H54 (cell line): ENCODE results near the gene TMPRSS12.
"Not testable (repeated sequence)": the region's sequence is repeated elsewhere in the genome, so short reads cannot be mapped to it uniquely, and the experiment has no call there.

ENCODE experiments used
- DNase-seq: peaks from one replicate; pipeline ENCODE4 v3.0.0; 2011; ENCODE audit warnings: low spot score, mixed read lengths; ENCODE audit not compliant: insufficient read length
- FAIRE-seq: peaks from 3 replicates; lab custom pipeline; 2011; peaks lifted over from hg19 to GRCh38; lab: Jason Lieb, UNC
- POLR2A ChIP-seq: IDR thresholded peaks from 2 replicates; pipeline ENCODE4 v1.6.1; 2011; ENCODE audit warnings: low read depth, mild to moderate bottlenecking, low read length

TMPRSS12 gene, protein sequence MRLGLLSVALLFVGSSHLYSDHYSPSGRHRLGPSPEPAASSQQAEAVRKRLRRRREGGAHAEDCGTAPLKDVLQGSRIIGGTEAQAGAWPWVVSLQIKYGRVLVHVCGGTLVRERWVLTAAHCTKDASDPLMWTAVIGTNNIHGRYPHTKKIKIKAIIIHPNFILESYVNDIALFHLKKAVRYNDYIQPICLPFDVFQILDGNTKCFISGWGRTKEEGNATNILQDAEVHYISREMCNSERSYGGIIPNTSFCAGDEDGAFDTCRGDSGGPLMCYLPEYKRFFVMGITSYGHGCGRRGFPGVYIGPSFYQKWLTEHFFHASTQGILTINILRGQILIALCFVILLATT

DNA sequence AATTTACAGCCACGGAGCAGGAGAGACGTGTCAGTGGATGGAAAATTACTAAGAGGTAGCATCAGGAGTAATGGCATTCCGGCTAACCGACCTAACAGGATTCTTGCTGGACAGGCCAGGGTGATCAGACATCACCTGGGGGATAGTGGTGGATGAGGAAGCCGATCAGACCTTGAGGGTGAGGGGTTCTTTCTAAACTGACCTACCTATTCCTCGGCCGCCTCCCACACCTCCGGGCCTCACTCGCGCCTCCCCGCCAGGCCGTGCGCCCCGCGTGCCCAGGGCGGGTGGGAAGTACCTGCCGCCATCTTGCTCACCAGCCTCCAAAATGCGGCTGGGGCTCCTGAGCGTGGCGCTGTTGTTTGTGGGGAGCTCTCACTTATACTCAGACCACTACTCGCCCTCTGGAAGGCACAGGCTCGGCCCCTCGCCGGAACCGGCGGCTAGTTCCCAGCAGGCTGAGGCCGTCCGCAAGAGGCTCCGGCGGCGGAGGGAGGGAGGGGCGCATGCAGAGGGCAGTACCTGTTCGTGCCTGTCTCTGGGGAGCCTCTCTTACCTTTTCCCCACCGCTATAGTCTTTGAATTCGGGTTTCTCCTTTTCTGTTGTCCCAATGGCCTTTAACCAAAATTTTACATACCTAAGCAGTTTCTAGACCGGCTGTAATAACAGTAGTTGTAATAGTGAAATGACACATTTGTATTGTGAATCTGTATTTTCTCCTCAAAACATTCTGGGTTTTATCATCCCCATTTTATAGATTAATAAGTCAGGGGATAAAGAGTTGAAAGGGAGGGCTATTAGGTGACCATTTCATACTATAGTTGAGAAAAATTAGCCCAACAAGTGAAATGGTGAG, at the start of gene TMPRSS12:
TSS of gene TMPRSS12 (plus strand) at position 290 of the 857 bp plus-strand sequence. CDS start at position 329, 39 bp downstream.
- TF ChIP-seq POLR2A = no peak
- DNase-seq (no peak), FAIRE-seq (no peak)

DNA sequence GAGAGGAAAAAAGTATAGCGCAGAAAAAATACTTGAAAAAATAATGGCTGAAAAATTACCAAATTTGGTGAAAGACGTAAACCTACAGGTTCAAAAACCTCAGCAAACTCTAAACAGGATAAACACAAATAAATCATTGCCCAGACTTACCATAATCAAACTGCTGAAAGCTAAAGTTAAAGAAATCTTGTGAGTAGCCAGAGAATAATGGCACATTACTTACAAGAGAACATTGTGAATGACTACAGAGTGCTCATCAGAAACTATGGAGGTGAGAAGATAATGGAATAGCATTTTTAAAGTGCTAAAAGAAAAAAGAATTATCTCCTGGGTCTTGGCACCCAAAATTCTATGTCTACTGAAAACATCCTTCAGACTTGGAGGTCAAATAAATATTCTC, 42.8 kb upstream of the TMPRSS12 start:
- no peak for TF ChIP-seq POLR2A
- peak; percentile 15 for FAIRE-seq
- DNase-seq = no peak

DNA sequence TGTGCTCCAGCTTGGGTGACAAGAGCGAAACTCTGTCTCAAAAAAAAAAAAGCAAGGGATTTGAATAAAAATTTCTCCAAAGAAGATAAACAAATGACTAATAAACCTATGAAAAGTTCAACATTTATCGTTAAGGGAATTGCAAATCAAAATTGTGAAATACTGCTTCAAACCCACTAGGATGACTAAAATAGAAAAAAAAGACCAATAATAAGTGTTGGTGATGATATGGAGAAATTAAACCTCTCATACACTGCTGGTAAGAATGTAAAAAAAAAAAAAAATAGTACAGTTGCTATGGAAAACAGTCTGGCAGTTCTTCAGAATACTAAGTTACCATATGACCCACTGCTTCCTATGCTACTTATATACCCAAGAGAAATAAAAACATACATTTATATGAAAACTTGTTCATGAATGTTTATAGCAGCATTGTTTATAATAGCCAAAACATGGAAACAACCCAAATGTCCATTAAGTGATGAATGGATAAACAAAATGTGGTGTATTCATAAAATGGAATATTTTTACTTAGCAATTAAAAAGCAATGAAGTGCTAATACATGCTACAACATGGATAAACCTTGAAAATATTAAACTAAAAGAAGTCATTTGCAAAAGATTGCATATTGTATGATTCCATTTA, 39.4 kb upstream of the TMPRSS12 start:
- FAIRE-seq = no peak
- TF ChIP-seq POLR2A = no peak
- DNase-seq = no peak

DNA sequence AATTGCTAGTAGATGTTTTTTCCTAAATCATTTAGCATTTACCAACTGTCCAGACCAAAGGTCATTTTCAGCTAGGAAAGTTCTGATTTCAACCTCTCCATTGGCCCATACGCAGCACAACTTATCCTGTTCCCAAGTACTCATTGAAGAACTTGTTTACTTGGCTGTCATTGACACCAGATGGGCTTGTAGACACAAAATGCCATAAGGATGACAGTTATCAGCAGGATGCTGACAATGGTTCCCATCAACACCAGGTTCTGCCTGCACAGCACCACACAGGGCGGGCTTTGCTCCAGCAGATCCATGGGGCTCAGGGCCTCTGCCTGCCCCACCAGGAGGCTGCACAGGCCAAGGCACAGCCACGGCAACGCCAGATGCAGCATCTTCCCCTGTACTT, 36.5 kb upstream of the TMPRSS12 start:
- no peak for TF ChIP-seq POLR2A
- DNase-seq = no peak
- no peak for FAIRE-seq

DNA sequence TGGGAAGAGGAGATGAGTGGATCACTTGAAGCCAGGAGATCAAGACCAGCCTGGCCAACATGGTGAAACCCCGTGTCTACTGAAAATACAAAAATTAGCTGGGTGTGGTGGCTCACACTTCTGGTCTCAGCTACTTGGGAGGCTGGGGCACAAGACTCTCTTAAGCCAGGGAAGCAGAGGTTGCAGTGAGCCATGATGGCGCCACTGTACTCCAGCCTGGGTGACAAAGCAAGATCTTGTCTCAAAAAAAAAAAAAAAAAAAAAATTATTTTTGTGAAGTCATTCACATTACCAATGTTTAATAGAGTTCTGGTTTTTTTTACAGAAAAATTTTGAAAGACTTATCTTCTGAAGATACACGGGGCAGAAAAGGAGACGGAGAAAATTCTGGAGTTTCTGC, 33.6 kb upstream of the TMPRSS12 start:
- FAIRE-seq = not testable (repeated sequence)

DNA sequence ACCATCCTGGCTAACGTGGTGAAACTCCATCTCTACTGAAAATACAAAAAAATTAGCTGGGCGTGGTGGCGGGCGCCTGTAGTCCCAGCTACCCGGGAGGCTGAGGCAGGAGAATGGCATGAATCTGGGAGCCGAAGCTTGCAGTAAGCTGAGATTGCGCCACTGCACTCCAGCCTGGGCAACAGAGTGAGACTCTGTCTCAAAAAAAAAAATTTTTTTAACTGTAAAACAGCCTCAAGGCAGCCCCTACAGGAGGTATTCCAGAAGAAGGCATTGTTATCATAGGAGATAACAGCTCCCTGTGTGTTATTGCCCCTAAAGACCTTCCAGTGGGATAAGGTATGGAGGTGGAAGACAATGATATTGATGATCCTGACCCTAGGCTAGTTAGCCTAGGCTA, 27.8 kb upstream of the TMPRSS12 start:
- not testable (repeated sequence) for FAIRE-seq, DNase-seq

More for the DNA sequence above, 33.6 kb upstream of the TMPRSS12 start:
- not testable (repeated sequence) for DNase-seq

DNA sequence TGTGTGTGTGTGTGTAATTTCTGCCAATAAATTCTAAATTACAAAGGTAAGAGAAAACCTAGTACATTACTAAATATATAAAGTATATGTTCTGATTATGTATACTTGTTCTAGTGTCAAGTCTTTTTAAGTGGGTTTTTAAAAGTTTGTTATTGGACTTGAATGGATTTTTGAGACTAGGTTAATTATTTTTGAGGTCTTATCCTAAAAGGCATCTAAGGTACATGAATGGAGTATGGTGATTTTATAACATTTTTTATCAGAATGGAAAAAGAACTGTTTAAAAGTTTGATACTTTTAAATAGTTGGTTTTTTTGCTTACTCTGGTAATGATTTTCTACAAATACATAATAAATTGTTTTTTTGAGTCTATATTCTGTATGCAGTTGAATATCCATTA, 22.5 kb upstream of the TMPRSS12 start:
- FAIRE-seq (no peak), DNase-seq (no peak)
- no peak for TF ChIP-seq POLR2A

DNA sequence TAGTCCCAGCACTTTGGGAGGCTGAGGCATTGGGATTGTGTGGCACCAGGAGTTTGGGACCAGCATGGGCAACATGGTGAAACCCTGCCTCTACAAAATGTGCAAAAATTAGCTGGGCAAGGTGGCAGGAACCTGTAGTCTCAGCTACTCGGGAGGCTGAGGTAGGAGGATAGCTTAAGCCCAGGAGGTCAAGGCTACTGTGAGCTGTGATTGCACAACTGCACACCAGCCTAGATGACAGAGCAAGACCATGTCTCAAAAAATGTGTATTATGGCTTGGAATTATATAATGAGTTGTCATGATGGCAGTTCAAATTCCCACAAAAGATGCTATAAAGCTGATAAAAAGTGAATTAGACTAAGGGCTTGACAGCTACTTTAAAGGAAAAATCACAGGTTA, 20.6 kb upstream of the TMPRSS12 start:
- DNase-seq (no peak), FAIRE-seq (no peak)
- no peak for TF ChIP-seq POLR2A

DNA sequence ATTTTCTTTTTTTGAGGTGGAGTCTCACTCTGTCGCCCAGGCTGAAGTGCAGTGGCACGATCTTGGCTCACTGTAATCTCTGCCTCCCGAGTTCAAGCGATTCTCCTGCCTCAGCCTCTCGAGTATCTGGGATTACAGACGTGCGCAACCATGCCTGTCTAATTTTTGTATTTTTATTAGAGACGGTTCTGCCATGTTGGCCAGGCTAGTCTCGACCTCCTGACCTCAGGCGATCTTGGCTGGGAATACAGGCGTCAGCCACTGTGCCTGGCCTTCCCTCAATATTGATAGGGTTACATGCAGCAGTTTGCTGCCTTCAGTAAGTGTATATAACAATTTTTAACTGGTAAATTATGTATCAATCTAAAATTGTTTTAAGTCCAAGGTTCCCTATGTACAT, 19.0 kb upstream of the TMPRSS12 start:
- not testable (repeated sequence) for DNase-seq, FAIRE-seq

DNA sequence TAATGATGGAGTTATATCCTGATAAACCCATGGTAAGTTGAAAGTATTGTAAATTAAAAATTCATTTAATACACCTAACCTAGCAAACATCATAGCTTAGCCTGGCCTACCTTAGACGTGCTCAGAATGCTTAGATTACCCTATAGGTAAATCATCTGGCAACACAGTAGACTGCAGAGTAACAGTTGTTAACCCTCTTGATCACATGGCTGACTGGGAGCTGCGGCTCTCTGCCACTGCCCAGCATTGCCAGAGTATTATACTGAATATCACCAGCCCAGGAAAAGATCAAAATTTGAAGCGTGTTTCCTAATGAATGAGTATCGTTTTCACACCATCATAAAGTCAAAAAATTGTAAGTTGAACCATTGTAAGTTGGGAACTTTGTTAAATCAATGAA, 17.8 kb upstream of the TMPRSS12 start:
- FAIRE-seq (no peak), DNase-seq (no peak)
- TF ChIP-seq POLR2A = no peak

DNA sequence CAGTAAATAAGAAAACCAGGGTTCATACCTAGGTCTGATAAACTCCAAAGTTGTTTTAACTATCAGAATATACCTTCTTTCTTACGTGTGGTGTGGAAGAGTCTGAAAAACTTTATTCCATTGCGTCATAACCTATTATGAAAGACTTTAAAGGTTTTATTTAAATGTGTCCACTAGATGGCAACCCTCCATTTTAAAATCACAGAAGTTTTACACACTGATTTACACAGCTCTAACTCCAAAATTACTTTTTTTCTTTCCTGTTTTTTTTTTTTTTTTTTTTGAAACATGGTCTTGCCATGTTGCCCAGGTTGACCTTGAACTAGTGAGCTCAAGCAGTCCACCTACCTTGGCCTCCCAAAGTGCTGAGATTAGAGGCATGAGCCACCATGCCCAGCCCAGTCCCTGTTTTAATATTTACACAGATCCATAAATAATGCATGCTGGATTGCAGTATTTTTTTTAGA, 17.3 kb upstream of the TMPRSS12 start:
- peak; percentile 83 for FAIRE-seq
- no peak for TF ChIP-seq POLR2A
- peak; percentile 4 for DNase-seq

DNA sequence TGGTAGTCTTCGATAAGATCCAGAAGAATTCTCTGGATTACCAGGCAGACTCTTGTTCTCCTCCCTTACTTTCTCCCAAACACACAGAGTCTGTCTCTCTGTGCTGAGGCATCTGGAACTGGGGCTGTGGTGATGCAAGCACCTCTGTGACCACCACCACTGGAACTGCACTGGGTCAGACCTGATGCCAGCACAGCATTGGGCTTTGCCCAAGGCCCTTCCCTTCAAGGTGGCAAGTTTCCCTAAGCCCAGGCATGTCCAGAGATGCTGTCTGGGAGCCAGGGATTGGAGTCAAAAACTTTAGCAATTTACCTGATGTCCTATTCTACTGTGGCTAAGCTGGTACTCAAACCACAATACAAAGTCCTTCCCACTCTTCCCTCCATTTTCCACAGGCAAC, 14.6 kb upstream of the TMPRSS12 start:
- no peak for DNase-seq
- no peak for TF ChIP-seq POLR2A
- no peak for FAIRE-seq

DNA sequence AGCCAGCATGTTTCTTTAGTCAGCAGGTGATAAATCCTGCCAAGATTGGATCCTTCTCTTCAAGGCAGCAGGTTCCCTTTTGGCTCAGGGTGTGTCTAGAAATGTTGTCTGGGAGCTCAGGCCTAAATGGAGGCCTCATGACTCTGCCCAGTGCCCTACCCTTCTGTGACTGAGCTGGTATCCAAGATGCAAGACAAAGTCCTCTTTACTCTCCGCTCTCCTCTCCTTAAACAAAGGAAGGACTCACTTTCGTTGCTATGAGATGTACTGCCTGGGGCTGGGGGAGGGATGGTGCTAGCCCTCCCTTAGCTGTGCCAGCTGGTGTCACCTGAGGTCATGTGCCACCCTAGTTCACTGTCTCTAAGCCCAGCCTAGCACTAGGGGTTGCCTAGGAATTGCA, 13.8 kb upstream of the TMPRSS12 start:
- TF ChIP-seq POLR2A = no peak
- DNase-seq (no peak), FAIRE-seq (no peak)

DNA sequence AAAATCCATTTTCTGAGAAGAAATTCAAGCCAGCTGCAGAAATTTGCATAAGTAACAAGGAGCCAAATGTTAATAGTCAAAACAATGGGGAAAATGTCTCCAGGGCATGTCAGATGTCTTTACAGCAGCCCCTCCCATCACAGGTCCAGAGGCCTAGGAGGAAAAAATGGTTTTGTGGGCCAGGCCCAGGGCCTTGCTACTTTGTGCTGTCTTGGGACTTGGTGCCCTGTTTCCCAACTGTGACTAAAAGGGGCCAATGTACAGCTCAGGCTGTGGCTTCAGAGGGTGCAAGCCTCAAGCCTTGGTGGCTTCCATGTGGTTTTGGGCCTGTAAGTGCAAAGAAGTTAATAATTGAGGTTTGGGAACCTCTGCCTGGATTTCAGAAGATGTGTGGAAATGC, 8.9 kb upstream of the TMPRSS12 start:
- not testable (repeated sequence) for FAIRE-seq, DNase-seq
